ENCODE results near the gene MMP25. TPM values are rescaled to one million over a fixed set of nuclear protein-coding genes. Genes with fewer than 3 reads are reported as not detected.

MMP25 gene
- total RNA-seq, 2 experiments from 2014 or later = 0.42 to 0.80 TPM

- H3K4me3 ChIP-seq (ENCODE audit: low read length) = no peak overlapping the region
- TF ChIP-seq, protein P1, sequence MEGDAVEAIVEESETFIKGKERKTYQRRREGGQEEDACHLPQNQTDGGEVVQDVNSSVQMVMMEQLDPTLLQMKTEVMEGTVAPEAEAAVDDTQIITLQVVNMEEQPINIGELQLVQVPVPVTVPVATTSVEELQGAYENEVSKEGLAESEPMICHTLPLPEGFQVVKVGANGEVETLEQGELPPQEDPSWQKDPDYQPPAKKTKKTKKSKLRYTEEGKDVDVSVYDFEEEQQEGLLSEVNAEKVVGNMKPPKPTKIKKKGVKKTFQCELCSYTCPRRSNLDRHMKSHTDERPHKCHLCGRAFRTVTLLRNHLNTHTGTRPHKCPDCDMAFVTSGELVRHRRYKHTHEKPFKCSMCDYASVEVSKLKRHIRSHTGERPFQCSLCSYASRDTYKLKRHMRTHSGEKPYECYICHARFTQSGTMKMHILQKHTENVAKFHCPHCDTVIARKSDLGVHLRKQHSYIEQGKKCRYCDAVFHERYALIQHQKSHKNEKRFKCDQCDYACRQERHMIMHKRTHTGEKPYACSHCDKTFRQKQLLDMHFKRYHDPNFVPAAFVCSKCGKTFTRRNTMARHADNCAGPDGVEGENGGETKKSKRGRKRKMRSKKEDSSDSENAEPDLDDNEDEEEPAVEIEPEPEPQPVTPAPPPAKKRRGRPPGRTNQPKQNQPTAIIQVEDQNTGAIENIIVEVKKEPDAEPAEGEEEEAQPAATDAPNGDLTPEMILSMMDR (IDR thresholded peaks at IDR 0.05) = no peak
- Mint-ChIP-seq H3K9me3 (no peaks in the 10 kb centered on the region), H3K4me1 (ENCODE audit: low read depth) (peaks cover 53% of the 10 kb centered on the region), H3K36me3 (ENCODE audit: low read depth) (peaks cover 22% of the 10 kb centered on the region), H3K27ac (no peak overlapping the region), H3K4me3 (no peak overlapping the region), H3K27me3 (peaks cover 15% of the 10 kb centered on the region)
- H3K36me3 ChIP-seq (ENCODE audit: insufficient read depth, low read length) = peaks cover 20% of the 10 kb centered on the region
- peaks cover 75% of the 10 kb centered on the region for H3K4me1 ChIP-seq (ENCODE audit: insufficient read depth, low read length)
- POLR2A ChIA-PET = no interaction called here
- ATAC-seq (ENCODE audit: poor library complexity) (no peak), DNase-seq (peak in 1 of 14 experiments; percentile 36)
- no peak overlapping the region for H3K27ac ChIP-seq (ENCODE audit: low read depth in 1 of 2, low read length in 2 of 2)
- peaks cover 14 to 20% of the 10 kb centered on the region in 2 experiments for H3K27me3 ChIP-seq (ENCODE audit: control insufficient read depth in 1 of 2, insufficient read depth in 2 of 2, low read length in 2 of 2)
- intact Hi-C loops (cut with DNase I, micrococcal nuclease) = loop anchor here in 1 of 2 experiments (10.0 kb wide), 1 partner anchor 429 kb away; no protein-coding TSS in a partner anchor
- peaks cover 0 to 4% of the 10 kb centered on the region in 2 experiments for H3K9me3 ChIP-seq (ENCODE audit: control insufficient read depth in 1 of 2, insufficient read depth in 1 of 2, low read length in 2 of 2)
- CTCF ChIA-PET = interaction anchor here (1.8 to 9.0 kb wide), 2 partner anchors 20 to 33 kb away, joined by 3 to 181 read pairs; no protein-coding TSS in a partner anchor
Measured at GRCh38 chr16:3026003-3026378, 20.4 kb upstream of the MMP25 start.

- peaks cover 20% of the 10 kb centered on the region for H3K27me3 Mint-ChIP-seq
- Histone ChIP-seq H3K27ac (ENCODE audit: low read depth in 1 of 2, low read length in 2 of 2) (no peak overlapping the region), H3K27me3 (ENCODE audit: control insufficient read depth in 1 of 2, insufficient read depth in 2 of 2, low read length in 2 of 2) (peaks cover 16 to 27% of the 10 kb centered on the region in 2 experiments), H3K4me1 (ENCODE audit: insufficient read depth, low read length) (peaks cover 69% of the 10 kb centered on the region), H3K9me3 (ENCODE audit: control insufficient read depth in 1 of 2, insufficient read depth in 1 of 2, low read length in 2 of 2) (peaks cover 0 to 4% of the 10 kb centered on the region in 2 experiments), H3K4me3 (ENCODE audit: low read length) (no peak overlapping the region), H3K36me3 (ENCODE audit: insufficient read depth, low read length) (peaks cover 20% of the 10 kb centered on the region)
- peaks cover 22% of the 10 kb centered on the region for H3K36me3 Mint-ChIP-seq (ENCODE audit: low read depth)
- DNase-seq (peak in 1 of 14 experiments; percentile 30), ATAC-seq (ENCODE audit: poor library complexity) (no peak)
- H3K4me1 Mint-ChIP-seq (ENCODE audit: low read depth) = peaks cover 48% of the 10 kb centered on the region
- no peak overlapping the region for H3K4me3 Mint-ChIP-seq
- H3K9me3 Mint-ChIP-seq = no peaks in the 10 kb centered on the region
- intact Hi-C loops (cut with DNase I, micrococcal nuclease) = loop anchor here in 1 of 2 experiments (10.0 kb wide), 1 partner anchor 428 kb away; no protein-coding TSS in a partner anchor
- TF ChIP-seq, protein P1 (IDR thresholded peaks at IDR 0.05) = no peak
- CTCF ChIA-PET = interaction anchor here (1.2 to 9.0 kb wide), 7 partner anchors 8 to 144 kb away, joined by 3 to 181 read pairs (median 4); partner anchors contain the start of genes CLDN6, FLYWCH2 and PKMYT1
- no peak overlapping the region for H3K27ac Mint-ChIP-seq
- POLR2A ChIA-PET = interaction anchor here (1.2 to 2.0 kb wide), 5 partner anchors 23 to 132 kb away, joined by 4 to 20 read pairs (median 8); partner anchors contain the start of gene IL32
Measured at GRCh38 chr16:3026609-3027488, 19.5 kb upstream of the MMP25 start.

DNA sequence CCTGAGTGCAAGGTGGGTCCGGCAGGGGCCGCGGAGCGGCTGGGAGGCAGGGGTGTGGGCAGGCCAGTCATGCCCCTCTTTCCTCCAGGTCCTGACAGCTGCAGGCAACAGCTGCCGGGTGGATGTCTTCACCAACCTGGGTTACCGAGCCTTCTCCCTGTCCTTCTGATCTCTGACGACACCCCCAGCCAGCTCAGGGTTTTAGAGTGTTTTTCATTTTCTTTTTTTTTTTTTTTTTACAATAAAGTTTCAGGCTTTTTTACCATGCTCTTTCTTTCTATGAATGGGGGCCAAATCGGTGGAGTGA lies 18.9 kb upstream of the MMP25 start:
- Histone ChIP-seq H3K27ac (ENCODE audit: low read depth in 1 of 2, low read length in 2 of 2) (no peak overlapping the region), H3K4me1 (ENCODE audit: insufficient read depth, low read length) (peaks cover 63% of the 10 kb centered on the region), H3K9me3 (ENCODE audit: control insufficient read depth in 1 of 2, insufficient read depth in 1 of 2, low read length in 2 of 2) (peaks cover 0 to 4% of the 10 kb centered on the region in 2 experiments), H3K4me3 (ENCODE audit: low read length) (no peak overlapping the region), H3K27me3 (ENCODE audit: control insufficient read depth in 1 of 2, insufficient read depth in 2 of 2, low read length in 2 of 2) (peaks cover 18 to 30% of the 10 kb centered on the region in 2 experiments), H3K36me3 (ENCODE audit: insufficient read depth, low read length) (peaks cover 20% of the 10 kb centered on the region)
- DNase-seq (peak in 1 of 14 experiments; percentile 46), ATAC-seq (ENCODE audit: poor library complexity) (no peak)
- ChIA-PET POLR2A (interaction anchor here (0.9 to 2.0 kb wide), 9 partner anchors 20 to 131 kb away, joined by 3 to 20 read pairs (median 8); partner anchors contain the start of genes IL32, PKMYT1 and ZNF213), CTCF (interaction anchor here (0.8 to 9.0 kb wide), 12 partner anchors 9 to 144 kb away, joined by 3 to 181 read pairs (median 4); partner anchors contain the start of genes CLDN6, FLYWCH2, PKMYT1 and ZNF213)
- intact Hi-C loops (cut with DNase I, micrococcal nuclease) = loop anchor here in 1 of 2 experiments (10.0 kb wide), 1 partner anchor 427 kb away; no protein-coding TSS in a partner anchor
- H3K36me3 Mint-ChIP-seq (ENCODE audit: low read depth) = peaks cover 22% of the 10 kb centered on the region
- H3K4me3 Mint-ChIP-seq = no peak overlapping the region
- H3K4me1 Mint-ChIP-seq (ENCODE audit: low read depth) = peaks cover 42% of the 10 kb centered on the region
- peaks cover 24% of the 10 kb centered on the region for H3K27me3 Mint-ChIP-seq
- no peaks in the 10 kb centered on the region for H3K9me3 Mint-ChIP-seq
- H3K27ac Mint-ChIP-seq = no peak overlapping the region
- TF ChIP-seq, protein P1 (IDR thresholded peaks at IDR 0.05) = no peak
